ENCODE measurements around the gene KDM1A. TPM values are rescaled to one million over a fixed set of nuclear protein-coding genes. Genes with fewer than 3 reads are reported as not detected.
A peak's percentile ranks its signal among the peaks of the same experiment; 100 is the strongest.

The KDM1A gene
- polyA plus RNA-seq, 2 of the 4 experiments (the other 2 are of a cell fraction): 66.4 to 80.3 TPM

GRCh38 chr1:23118407-23118806 is 99.1 kb downstream of the KDM1A start (continued):
- TF ChIP-seq HMGXB4 (CRISPR knock-in tag; IDR thresholded peaks at IDR 0.05; ENCODE audit: borderline replicate concordance): no peak
- TF ChIP-seq KDM5A (IDR thresholded peaks at IDR 0.05): no peak
- TF ChIP-seq EHMT2 (IDR thresholded peaks at IDR 0.05; ENCODE audit: low read depth): no peak
- no peak for TF ChIP-seq CHD4 (IDR thresholded peaks at IDR 0.05; ENCODE audit: borderline replicate concordance)
- no peak for TF ChIP-seq ZSCAN20 (CRISPR knock-in tag; IDR thresholded peaks at IDR 0.05)
- no peak for TF ChIP-seq HOXB13 (CRISPR knock-in tag; IDR thresholded peaks at IDR 0.05; ENCODE audit: low read depth)
- no peak for TF ChIP-seq ELK1 (IDR thresholded peaks at IDR 0.05; ENCODE audit: low read depth, low read length)

GRCh38 chr1:23118957-23119792 is 99.9 kb downstream of the KDM1A start:
- FAIRE-seq: no peak
- H3K4me1 ChIP-seq: peaks cover 65% of the 10 kb centered on the region
- H3K27ac ChIP-seq: peak overlapping the region; percentile 23 to 49; a peak in 2 of 6 replicates
- POLR2A ChIA-PET: interaction anchor here (0.6 to 1.3 kb wide), 2 partner anchors 12 to 44 kb away, joined by 4 read pairs; no protein-coding TSS in a partner anchor
- WGBS (ENCODE audit: missing lambda C conversion rate): 68% methylated on average over 8 of the region's 8 CpGs
- ATAC-seq: no peak
- H3K4me3 ChIP-seq: no peak overlapping the region
- CTCF ChIA-PET: interaction anchor here (0.9 to 1.4 kb wide), 2 partner anchors 13 to 66 kb away, joined by 3 to 5 read pairs; no protein-coding TSS in a partner anchor
- H3K4me2 ChIP-seq: peak overlapping the region; percentile 62
- no peak for DNase-seq (ENCODE audit: low read depth in 1 of 2, low spot score in 1 of 2)
- no peaks in the 10 kb centered on the region for H3K9me3 ChIP-seq
- TF ChIP-seq CBX2 (IDR thresholded peaks at IDR 0.05; ENCODE audit: borderline replicate concordance, low read depth) (no peak), RNF2 (IDR thresholded peaks at IDR 0.05; ENCODE audit: borderline replicate concordance, low read depth) (no peak), JUNB (IDR thresholded peaks at IDR 0.05) (no peak), TFCP2L1 (CRISPR knock-in tag; IDR thresholded peaks at IDR 0.05) (no peak), FOSL2 (IDR thresholded peaks at IDR 0.05) (no peak), FOSL2 (CRISPR knock-in tag; IDR thresholded peaks at IDR 0.05) (no peak), EP300 (IDR thresholded peaks at IDR 0.05) (no peak)

GRCh38 chr1:23120383-23120782 is 101.1 kb downstream of the KDM1A start:
- no peaks in the 10 kb centered on the region for H3K9me3 ChIP-seq
- CTCF ChIA-PET: interaction anchor here (1.6 kb wide), 1 partner anchor 11 kb away, joined by 4 read pairs; no protein-coding TSS in a partner anchor
- 0 out of 6 replicates have a peak overlapping the region, but pooled peaks of 1 of the 2 experiments have one; percentile 34 for H3K27ac ChIP-seq
- ATAC-seq (no peak), FAIRE-seq (no peak), DNase-seq (ENCODE audit: low read depth in 1 of 2, low spot score in 1 of 2) (no peak)
- peaks cover 65% of the 10 kb centered on the region for H3K4me1 ChIP-seq
- POLR2A ChIA-PET: no interaction called here
- H3K4me3 ChIP-seq: no peak overlapping the region
- 90% methylated on average over 3 of the region's 3 CpGs for WGBS (ENCODE audit: missing lambda C conversion rate)
- H3K4me2 ChIP-seq: peak overlapping the region; percentile 62; the same call in 1 of the 3 replicates
- TF ChIP-seq EHMT2 (IDR thresholded peaks at IDR 0.05; ENCODE audit: low read depth) (no peak), FOSB (CRISPR knock-in tag; IDR thresholded peaks at IDR 0.05) (no peak), TFCP2L1 (CRISPR knock-in tag; IDR thresholded peaks at IDR 0.05) (no peak), PBX3 (IDR thresholded peaks at IDR 0.05) (no peak), HMGXB4 (CRISPR knock-in tag; IDR thresholded peaks at IDR 0.05; ENCODE audit: borderline replicate concordance) (no peak), BCL3 (IDR thresholded peaks at IDR 0.05) (no peak), FOSL2 (IDR thresholded peaks at IDR 0.05) (no peak), FOSL2 (CRISPR knock-in tag; IDR thresholded peaks at IDR 0.05) (no peak), REST (IDR thresholded peaks at IDR 0.05) (no peak), RAD21 (conservative IDR thresholded peaks at IDR 0.05 in 1 of 2, IDR thresholded peaks at IDR 0.05 in 1 of 2) (no peak), JUNB (IDR thresholded peaks at IDR 0.05) (no peak), SMC3 (IDR thresholded peaks at IDR 0.05) (no peak), HOXB5 (CRISPR knock-in tag; IDR thresholded peaks at IDR 0.05) (no peak)

Data from A549 (cell line).